ENCODE results near the gene NCF4. TPM values are rescaled to one million over a fixed set of nuclear protein-coding genes. Genes with fewer than 3 reads are reported as not detected.

NCF4 gene
- total RNA-seq, 4 donors from 2014 or later: 4.4 to 175 (median 13.0) TPM

- Histone ChIP-seq H3K27me3 (no peaks in the 10 kb centered on the region), H3K4me3 (no peak overlapping the region), H3K4me1 (no peaks in the 10 kb centered on the region), H3K27ac (no peak overlapping the region), H3K36me3 (no peaks in the 10 kb centered on the region), H3K9me3 (no peaks in the 10 kb centered on the region)
- no peak for TF ChIP-seq POLR2A (IDR thresholded peaks at IDR 0.05)
- no peak for TF ChIP-seq CTCF (IDR thresholded peaks at IDR 0.05)
- no peak for DNase-seq
These were observed 10.8 kb upstream of the NCF4 start for GRCh38 chr22:36850056-36850455.

GRCh38 chr22:36850682-36851081, 10.1 kb upstream of the NCF4 start:
- Histone ChIP-seq H3K4me1 (no peaks in the 10 kb centered on the region), H3K27me3 (no peaks in the 10 kb centered on the region), H3K4me3 (no peak overlapping the region), H3K9me3 (no peaks in the 10 kb centered on the region), H3K27ac (no peak overlapping the region), H3K36me3 (no peaks in the 10 kb centered on the region)
- no peak for DNase-seq
- TF ChIP-seq POLR2A (IDR thresholded peaks at IDR 0.05) (no peak), CTCF (IDR thresholded peaks at IDR 0.05) (no peak)

GRCh38 chr22:36852056-36852973, 8.5 kb upstream of the NCF4 start:
- DNase-seq: no peak
- Histone ChIP-seq H3K36me3 (no peaks in the 10 kb centered on the region), H3K27ac (no peak overlapping the region), H3K4me3 (no peak overlapping the region), H3K4me1 (no peaks in the 10 kb centered on the region), H3K9me3 (no peaks in the 10 kb centered on the region), H3K27me3 (no peaks in the 10 kb centered on the region)
- TF ChIP-seq POLR2A (IDR thresholded peaks at IDR 0.05) (no peak), CTCF (IDR thresholded peaks at IDR 0.05) (no peak)

GRCh38 chr22:36853407-36854099, 7.3 kb upstream of the NCF4 start:
- H3K27ac ChIP-seq: peak overlapping the region in 1 of 4 donors; percentile 8
- no peaks in the 10 kb centered on the region for H3K9me3 ChIP-seq
- peak in 2 of 3 donors; percentile 66 to 84 for DNase-seq
- no peaks in the 10 kb centered on the region for H3K27me3 ChIP-seq
- no peaks in the 10 kb centered on the region for H3K4me1 ChIP-seq
- TF ChIP-seq CTCF (IDR thresholded peaks at IDR 0.05): peak in 5 of 6 experiments; percentile 26 to 56 (median 40)
- TF ChIP-seq POLR2A (IDR thresholded peaks at IDR 0.05): no peak
- no peaks in the 10 kb centered on the region for H3K36me3 ChIP-seq
- peak overlapping the region in 1 of 4 donors; percentile 14 for H3K4me3 ChIP-seq

- Histone ChIP-seq H3K9me3 (no peaks in the 10 kb centered on the region), H3K4me3 (no peak overlapping the region), H3K27me3 (no peaks in the 10 kb centered on the region), H3K27ac (no peak overlapping the region), H3K36me3 (no peaks in the 10 kb centered on the region), H3K4me1 (no peaks in the 10 kb centered on the region)
- no peak for TF ChIP-seq CTCF (IDR thresholded peaks at IDR 0.05)
- no peak for TF ChIP-seq POLR2A (IDR thresholded peaks at IDR 0.05)
- DNase-seq: no peak
These were observed 5.3 kb upstream of the NCF4 start for GRCh38 chr22:36855478-36855877.
